K562 (cell line): Measurements from ENCODE around the gene KMT2E.

Experiments
- EHMT2 ChIP-seq: fragments of 450-650 bp; IDR thresholded peaks from 2 replicates; pipeline ENCODE4 v1.6.1; 2018; ENCODE audit warnings: antibody characterized with exemption
- ELF1 ChIP-seq: fragments of 200-800 bp; sonication (Bioruptor generic); IDR thresholded peaks from 2 replicates; pipeline ENCODE4 v1.6.1; 2016; ENCODE audit warnings: missing genetic modification characterization, missing compliant biosample characterization
- ELF4 ChIP-seq: fragments of 450-650 bp; formaldehyde crosslinking; IDR thresholded peaks from 2 replicates; pipeline ENCODE4 v1.4.0; 2022; ENCODE audit warnings: missing genetic modification characterization
- HDAC3 ChIP-seq: fragments of 450-650 bp; IDR thresholded peaks from 2 replicates; pipeline ENCODE4 v1.6.1; 2018; ENCODE audit warnings: borderline replicate concordance, mild to moderate bottlenecking, moderate library complexity; ENCODE audit not compliant: partially characterized antibody
- MXI1 ChIP-seq: IDR thresholded peaks from 2 replicates; pipeline ENCODE4 v1.6.1; 2011; ENCODE audit warnings: low read depth, mild to moderate bottlenecking, improper control_type of control experiment, low read length
- SMARCC2 ChIP-seq: fragments of 450-650 bp; IDR thresholded peaks from 2 replicates; pipeline ENCODE4 v1.6.1; 2017; ENCODE audit warnings: antibody characterized with exemption, moderate library complexity, mild to moderate bottlenecking, low read depth
- ZNF140 ChIP-seq: fragments of 250-450 bp; sonication (Bioruptor Pico); IDR thresholded peaks from 2 replicates; pipeline ENCODE4 v1.8.0; 2021; ENCODE audit warnings: moderate library complexity, mild to moderate bottlenecking, inconsistent platforms
- ZNF24 ChIP-seq: fragments of 450-650 bp; IDR thresholded peaks from 2 replicates; pipeline ENCODE4 v1.6.1; 2016
- TF ChIP-seq, protein P1 (sequence below): sonication (generic); formaldehyde crosslinking; IDR thresholded peaks from 2 replicates; pipeline ENCODE4 v1.5.0; 2020; ENCODE audit warnings: missing genetic modification reagents
- TF ChIP-seq, protein P2 (sequence below), 3 experiments: IDR thresholded peaks in 2 of 3; conservative IDR thresholded peaks in 1 of 3; 2 replicates each; pipeline ENCODE4 v1.5.1; 2011 to 2012; ENCODE audit warnings: low read length in 3 of 3, mild to moderate bottlenecking in 3 of 3, control low read depth in 2 of 3, improper control_type of control experiment in 1 of 3, inconsistent platforms in 1 of 3, low read depth in 1 of 3, mixed read lengths in 1 of 3, moderate library complexity in 1 of 3; ENCODE audit not compliant: insufficient read depth in 2 of 3

DNA sequence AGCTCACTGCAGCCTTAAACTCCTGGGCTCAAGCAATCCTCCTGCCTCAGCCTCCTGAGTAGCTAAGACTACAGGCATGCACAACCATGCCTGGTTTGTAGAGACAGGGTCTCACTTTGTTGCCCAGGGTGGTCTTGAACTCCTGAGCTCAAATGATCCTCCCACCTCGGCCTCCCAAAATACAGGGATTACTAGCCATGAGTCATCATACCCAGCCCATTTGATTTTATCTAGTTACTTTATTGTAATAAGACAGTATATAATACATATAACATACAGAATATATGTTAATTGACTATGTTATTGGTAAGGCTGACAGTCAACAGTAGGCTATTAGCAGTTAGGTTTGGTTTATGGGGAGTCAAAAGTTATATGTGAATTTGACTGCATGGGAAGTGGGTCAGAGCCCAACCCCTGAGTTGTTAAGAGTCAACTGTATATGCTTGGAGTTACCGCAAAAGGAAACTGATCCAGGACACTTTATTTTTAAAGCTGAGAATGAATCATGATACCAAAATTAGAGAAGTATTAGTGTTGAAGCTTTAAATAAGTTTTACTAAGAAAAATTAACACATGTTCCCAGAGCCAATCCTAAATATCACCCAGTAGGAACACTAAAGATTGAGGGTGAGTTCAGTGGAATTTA, 20.7 kb upstream of the KMT2E start:
- TF ChIP-seq, protein P1, sequence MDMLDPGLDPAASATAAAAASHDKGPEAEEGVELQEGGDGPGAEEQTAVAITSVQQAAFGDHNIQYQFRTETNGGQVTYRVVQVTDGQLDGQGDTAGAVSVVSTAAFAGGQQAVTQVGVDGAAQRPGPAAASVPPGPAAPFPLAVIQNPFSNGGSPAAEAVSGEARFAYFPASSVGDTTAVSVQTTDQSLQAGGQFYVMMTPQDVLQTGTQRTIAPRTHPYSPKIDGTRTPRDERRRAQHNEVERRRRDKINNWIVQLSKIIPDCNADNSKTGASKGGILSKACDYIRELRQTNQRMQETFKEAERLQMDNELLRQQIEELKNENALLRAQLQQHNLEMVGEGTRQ (CRISPR knock-in tag) = no peak
- TF ChIP-seq MXI1 (no peak), ZNF24 (no peak), ELF1 (tag) (no peak), HDAC3 (no peak), SMARCC2 (no peak), ELF4 (no peak), ZNF140 (CRISPR knock-in tag) (no peak), EHMT2 (no peak)
- TF ChIP-seq, protein P2, sequence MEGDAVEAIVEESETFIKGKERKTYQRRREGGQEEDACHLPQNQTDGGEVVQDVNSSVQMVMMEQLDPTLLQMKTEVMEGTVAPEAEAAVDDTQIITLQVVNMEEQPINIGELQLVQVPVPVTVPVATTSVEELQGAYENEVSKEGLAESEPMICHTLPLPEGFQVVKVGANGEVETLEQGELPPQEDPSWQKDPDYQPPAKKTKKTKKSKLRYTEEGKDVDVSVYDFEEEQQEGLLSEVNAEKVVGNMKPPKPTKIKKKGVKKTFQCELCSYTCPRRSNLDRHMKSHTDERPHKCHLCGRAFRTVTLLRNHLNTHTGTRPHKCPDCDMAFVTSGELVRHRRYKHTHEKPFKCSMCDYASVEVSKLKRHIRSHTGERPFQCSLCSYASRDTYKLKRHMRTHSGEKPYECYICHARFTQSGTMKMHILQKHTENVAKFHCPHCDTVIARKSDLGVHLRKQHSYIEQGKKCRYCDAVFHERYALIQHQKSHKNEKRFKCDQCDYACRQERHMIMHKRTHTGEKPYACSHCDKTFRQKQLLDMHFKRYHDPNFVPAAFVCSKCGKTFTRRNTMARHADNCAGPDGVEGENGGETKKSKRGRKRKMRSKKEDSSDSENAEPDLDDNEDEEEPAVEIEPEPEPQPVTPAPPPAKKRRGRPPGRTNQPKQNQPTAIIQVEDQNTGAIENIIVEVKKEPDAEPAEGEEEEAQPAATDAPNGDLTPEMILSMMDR (IDR thresholded peaks at IDR 0.05 in 2 of 3, conservative IDR thresholded peaks at IDR 0.05 in 1 of 3; ENCODE audit: insufficient read depth in 2 of 3, low read depth in 1 of 3, low read length in 3 of 3) = no peak
